H1 (cell line): ENCODE data around the gene SNX6. TPM values are rescaled to one million over a fixed set of nuclear protein-coding genes. Genes with fewer than 3 reads are reported as not detected.

Experiments used
- CTCF ChIA-PET: fragments of 300-600 bp; sonication (Branson Sonifier 250); formaldehyde crosslinking; loops from one replicate; lab custom pipeline; 2021; ENCODE audit not compliant: partially characterized antibody; lab: Charles Lee
- POLR2A ChIA-PET: fragments of 300-600 bp; sonication (Branson Sonifier 250); formaldehyde crosslinking; loops from one replicate; lab custom pipeline; 2021; ENCODE audit warnings: inconsistent platforms; ENCODE audit not compliant: partially characterized antibody; lab: Charles Lee
- DNase-seq, 2 experiments: peaks; one replicate each; pipeline versions ENCODE4 v3.0.0 to v3.0.0-alpha.2; 2010 to 2022; ENCODE audit warnings: low spot score in 2 of 2, low read depth in 1 of 2, mixed read lengths in 1 of 2
- FAIRE-seq: peaks from 2 replicates; lab custom pipeline; 2011; peaks lifted over from hg19 to GRCh38; lab: Jason Lieb, UNC
- H2AFZ ChIP-seq: 2 replicates; pipeline ENCODE4 v1.8.1; 2012; ENCODE audit warnings: low read length, inconsistent platforms
- H2AK5ac ChIP-seq: 2 replicates; pipeline ENCODE4 v1.6.1; 2013; ENCODE audit warnings: low read depth, low read length
- H2BK120ac ChIP-seq: replicated peaks from 2 replicates; pipeline ENCODE3; 2013; ENCODE audit warnings: low read depth, low read length, inconsistent platforms
- H2BK12ac ChIP-seq: 2 replicates; pipeline ENCODE4 v1.6.1; 2013; ENCODE audit warnings: low read depth, low read length
- H2BK15ac ChIP-seq: 2 replicates; pipeline ENCODE4 v1.6.1; 2013; ENCODE audit warnings: low read length
- H2BK20ac ChIP-seq: 2 replicates; pipeline ENCODE4 v1.6.1; 2013; ENCODE audit warnings: low read length
- H2BK5ac ChIP-seq: 2 replicates; pipeline ENCODE4 v1.6.1; 2013; ENCODE audit warnings: low read depth, low read length
- H3K14ac ChIP-seq: 2 replicates; pipeline ENCODE4 v1.6.1; 2013; ENCODE audit warnings: inconsistent platforms; ENCODE audit not compliant: insufficient read length
- H3K18ac ChIP-seq: 2 replicates; pipeline ENCODE4 v1.6.1; 2013; ENCODE audit warnings: low read length; ENCODE audit errors: extremely low read depth
- H3K23ac ChIP-seq: 2 replicates; pipeline ENCODE4 v1.6.1; 2013; ENCODE audit warnings: inconsistent platforms; ENCODE audit not compliant: insufficient read length
- H3K23me2 ChIP-seq: 2 replicates; pipeline ENCODE4 v1.6.1; 2013; ENCODE audit warnings: low read depth, low read length
- H3K27ac ChIP-seq: 2 replicates; pipeline ENCODE4 v1.6.1; 2011; ENCODE audit warnings: low read depth, low read length, inconsistent platforms
- H3K27me3 ChIP-seq, 4 experiments: replicated peaks in 1 of 4; 1 replicate in 1 of 4; 2 replicates in 3 of 4; pipeline versions ENCODE4 v1.6.1 to v1.8.1; 2011 to 2013; ENCODE audit warnings: low read length in 3 of 4, mild to moderate bottlenecking in 3 of 4, inconsistent platforms in 2 of 4, mixed read lengths in 2 of 4, moderate library complexity in 1 of 4; ENCODE audit not compliant: control insufficient read depth in 3 of 4, insufficient read depth in 3 of 4; ENCODE audit errors: extremely low read depth in 1 of 4
- H3K36me3 ChIP-seq, 4 experiments: 2 replicates each; pipeline versions ENCODE4 v1.6.1 to v1.8.1; 2011 to 2013; ENCODE audit warnings: mild to moderate bottlenecking in 4 of 4, low read length in 3 of 4, moderate library complexity in 2 of 4, control low read depth in 1 of 4, inconsistent platforms in 1 of 4; ENCODE audit not compliant: insufficient read depth in 4 of 4, control insufficient read depth in 2 of 4
- H3K4ac ChIP-seq: replicated peaks from 2 replicates; pipeline ENCODE3; 2013; ENCODE audit warnings: low read length, low read depth, mixed read lengths, inconsistent platforms; ENCODE audit not compliant: insufficient read length
- H3K4me1 ChIP-seq, 4 experiments: replicated peaks in 1 of 4; 1 replicate in 1 of 4; 2 replicates in 3 of 4; pipeline versions ENCODE4 v1.6.1 to v1.8.1; 2011 to 2013; ENCODE audit warnings: low read length in 3 of 4, inconsistent platforms in 2 of 4, mixed read lengths in 1 of 4; ENCODE audit not compliant: insufficient read depth in 4 of 4, control insufficient read depth in 3 of 4
- H3K4me2 ChIP-seq, 2 experiments: 2 replicates each; pipeline versions ENCODE4 v1.6.1 to v1.8.1; 2011 to 2013; ENCODE audit warnings: low read depth in 2 of 2, low read length in 2 of 2, control low read depth in 1 of 2, inconsistent platforms in 1 of 2, mild to moderate bottlenecking in 1 of 2; ENCODE audit not compliant: insufficient read depth in 1 of 2
- H3K4me3 ChIP-seq, 4 experiments: fragments of 200-600, 300-600 bp in 1 of 4; sonication (generic), shearing (Covaris generic), sonication (Bioruptor Twin) in 1 of 4; 2 replicates each; pipeline versions ENCODE4 v1.5.1 to v1.8.1; 2011 to 2016; ENCODE audit warnings: low read length in 4 of 4, low read depth in 3 of 4, control low read depth in 2 of 4, inconsistent platforms in 2 of 4, mild to moderate bottlenecking in 2 of 4, mixed read lengths in 1 of 4, moderate library complexity in 1 of 4; ENCODE audit not compliant: insufficient read depth in 2 of 4; ENCODE audit errors: extremely low read depth in 1 of 4
- H3K56ac ChIP-seq: replicated peaks from 2 replicates; pipeline ENCODE3; 2013; ENCODE audit warnings: low read depth, mild to moderate bottlenecking, mixed read lengths, low read length, inconsistent platforms; ENCODE audit not compliant: insufficient read length
- H3K79me1 ChIP-seq: 2 replicates; pipeline ENCODE4 v1.6.1; 2013; ENCODE audit warnings: low read depth, low read length, control low read depth
- H3K79me2 ChIP-seq, 2 experiments: 2 replicates each; pipeline versions ENCODE4 v1.6.1 to v1.8.1; 2012 to 2013; ENCODE audit warnings: low read length in 2 of 2, mild to moderate bottlenecking in 2 of 2, inconsistent platforms in 1 of 2; ENCODE audit not compliant: insufficient read depth in 2 of 2, control insufficient read depth in 1 of 2
- H3K9ac ChIP-seq, 4 experiments: replicated peaks in 1 of 4; 1 replicate in 1 of 4; 2 replicates in 3 of 4; pipeline versions ENCODE4 v1.6.1 to v1.8.1; 2011 to 2013; ENCODE audit warnings: low read depth in 3 of 4, low read length in 3 of 4, control low read depth in 2 of 4, mild to moderate bottlenecking in 2 of 4, moderate library complexity in 2 of 4, inconsistent platforms in 1 of 4; ENCODE audit errors: extremely low read depth in 1 of 4
- H3K9me3 ChIP-seq, 2 experiments: 2 replicates each; pipeline versions ENCODE4 v1.6.1 to v1.8.1; 2012 to 2013; ENCODE audit warnings: mild to moderate bottlenecking in 2 of 2, moderate library complexity in 2 of 2, control low read depth in 1 of 2, inconsistent platforms in 1 of 2, low read depth in 1 of 2, low read length in 1 of 2, mixed read lengths in 1 of 2; ENCODE audit not compliant: insufficient read depth in 2 of 2
- H4K20me1 ChIP-seq, 2 experiments: replicated peaks in 1 of 2; 2 replicates each; pipeline versions ENCODE3 to v1.8.1; 2011 to 2013; ENCODE audit warnings: inconsistent platforms in 2 of 2, low read length in 2 of 2, mild to moderate bottlenecking in 1 of 2; ENCODE audit not compliant: insufficient read depth in 2 of 2, control insufficient read depth in 1 of 2
- H4K5ac ChIP-seq: 2 replicates; pipeline ENCODE4 v1.6.1; 2013; ENCODE audit warnings: low read length, low read depth, mixed read lengths, inconsistent platforms; ENCODE audit not compliant: insufficient read length
- H4K8ac ChIP-seq: 2 replicates; pipeline ENCODE4 v1.8.0; 2013; ENCODE audit warnings: mild to moderate bottlenecking, moderate library complexity, low read length, inconsistent platforms; ENCODE audit not compliant: insufficient read depth; ENCODE audit errors: extremely low read depth
- H4K91ac ChIP-seq: replicated peaks from 2 replicates; pipeline ENCODE3; 2013; ENCODE audit warnings: low read length, mixed read lengths, inconsistent platforms; ENCODE audit not compliant: insufficient read length
- ASH2L ChIP-seq: fragments of 200-600, 300-600 bp; sonication (generic); IDR thresholded peaks from one replicate; pipeline ENCODE4 v1.7.1; 2017; ENCODE audit warnings: low read length
- BACH1 ChIP-seq: IDR thresholded peaks from 2 replicates; pipeline ENCODE4 v1.6.1; 2012; ENCODE audit warnings: low read length, improper control_type of control experiment
- POLR2A ChIP-seq, 2 experiments: IDR thresholded peaks; 1 replicate in 1 of 2; 2 replicates in 1 of 2; pipeline ENCODE4 v1.6.1; 2011; ENCODE audit warnings: low read depth in 2 of 2, low read length in 2 of 2, mild to moderate bottlenecking in 2 of 2; ENCODE audit errors: control extremely low read depth in 1 of 2
- RAD21 ChIP-seq, 2 experiments: IDR thresholded peaks in 1 of 2; conservative IDR thresholded peaks in 1 of 2; 2 replicates each; pipeline ENCODE4 v1.6.1; 2011; ENCODE audit warnings: low read depth in 2 of 2, low read length in 2 of 2, improper control_type of control experiment in 1 of 2, inconsistent platforms in 1 of 2, mild to moderate bottlenecking in 1 of 2, moderate library complexity in 1 of 2
- WGBS, 2 experiments: shearing (Covaris generic) in 1 of 2; methylation state at CpG; one replicate each; pipeline versions ENCODE4 v1.1.6 to v1.1.7; 2013 to 2015; ENCODE audit warnings: low lambda C conversion rate in 2 of 2, mixed read lengths in 2 of 2, inconsistent platforms in 1 of 2, low coverage in 1 of 2, missing lambda C conversion rate in 1 of 2; ENCODE audit not compliant: insufficient replicate concordance in 2 of 2, insufficient coverage in 1 of 2, insufficient read length in 1 of 2; ENCODE audit errors: extremely low coverage in 1 of 2, missing lambda C conversion rate in 1 of 2; 5-methylcytosine and 5-hydroxymethylcytosine counted together
- polyA plus RNA-seq, 7 experiments: library from polyadenylated mRNA; depleted of rRNA in 3 of 7; stranded (reverse) in 5 of 7; unstranded in 2 of 7; fragments of >200 nt in 5 of 7; fragments of 200-250 nt in 2 of 7; gene quantifications; 1 replicate in 5 of 7; 2 replicates in 1 of 7; 4 replicates in 1 of 7; pipeline versions ENCODE4 v1.2.1 to v1.2.3, GENCODE V29; 2011 to 2013; ENCODE audit warnings: missing spikeins in 2 of 7, mixed read lengths in 2 of 7
- total RNA-seq: library from RNA; stranded (reverse); fragmentation: NEBNext Ultra II Directional; extraction: Animal tissue kit (Norgen Biotek cat#: 25700); gene quantifications from 2 replicates; pipeline ENCODE4 v1.2.1, GENCODE V29; 2021

SNX6 gene
- total and polyA plus RNA-seq, 2 of the 8 experiments (the other 6 are each of a cell fraction or from before 2014, with no cell fraction given): 53.4 to 71.1 TPM

GRCh38 chr14:34569750-34570149 is 60.2 kb downstream of the SNX6 start:
- Histone ChIP-seq H3K23me2 (no peaks in the 10 kb centered on the region), H2BK120ac (no peak overlapping the region), H4K91ac (no peak overlapping the region), H3K27ac (no peak overlapping the region), H4K5ac (no peak overlapping the region), H4K20me1 (no peaks in the 10 kb centered on the region), H4K8ac (no peak overlapping the region), H3K27me3 (no peaks in the 10 kb centered on the region), H3K79me1 (no peaks in the 10 kb centered on the region), H3K9ac (no peak overlapping the region), H3K23ac (no peak overlapping the region), H2AK5ac (no peak overlapping the region), H2BK5ac (no peak overlapping the region), H2BK15ac (no peak overlapping the region), H3K4me2 (no peak overlapping the region), H2AFZ (no peak overlapping the region), H3K18ac (no peak overlapping the region), H3K56ac (no peak overlapping the region), H2BK20ac (no peak overlapping the region), H3K14ac (no peak overlapping the region), H3K9me3 (no peaks in the 10 kb centered on the region), H3K4me3 (no peak overlapping the region), H3K4me1 (no peaks in the 10 kb centered on the region), H3K4ac (no peak overlapping the region), H2BK12ac (no peak overlapping the region), H3K79me2 (no peaks in the 10 kb centered on the region), H3K36me3 (peaks cover 2 to 33% (median 7%) of the 10 kb centered on the region in 4 experiments; a peak in 7 of 8 replicates)
- WGBS, 2 experiments: 93% methylated on average over 4 of the region's 4 CpGs; no CpG with 5 or more reads in 1 of the 2 experiments
- POLR2A ChIA-PET: no interaction called here
- CTCF ChIA-PET: no interaction called here
- DNase-seq (no peak), FAIRE-seq (no peak)
- TF ChIP-seq BACH1 (no peak), POLR2A (IDR thresholded peaks at IDR 0.05; ENCODE audit: control extremely low read depth in 1 of 2, low read depth in 2 of 2, low read length in 2 of 2) (no peak), ASH2L (no peak), RAD21 (IDR thresholded peaks at IDR 0.05 in 1 of 2, conservative IDR thresholded peaks at IDR 0.05 in 1 of 2; ENCODE audit: low read depth in 2 of 2, low read length in 2 of 2) (no peak)
